ENCODE measurements around the gene GPR162. TPM values are rescaled to one million over a fixed set of nuclear protein-coding genes. Genes with fewer than 3 reads are reported as not detected.

GPR162 gene
- polyA plus RNA-seq, 1 donor from 2014 or later, result 82.8 TPM

GRCh38 chr12:6833189-6833890 is 11.7 kb downstream of the GPR162 start:
- H3K4me2 ChIP-seq (ENCODE audit: low read length), result no peak overlapping the region
- peaks cover 17% of the 10 kb centered on the region for H3K79me2 ChIP-seq (replicated peaks; ENCODE audit: insufficient read depth, low read length)
- no peaks in the 10 kb centered on the region for H4K20me1 ChIP-seq (ENCODE audit: insufficient read depth)
- H2AFZ ChIP-seq (ENCODE audit: low read depth, low read length), result no peak overlapping the region
- no peaks in the 10 kb centered on the region for H3F3A ChIP-seq (ENCODE audit: insufficient read depth, low read length, poor library complexity, severe bottlenecking)
- no peaks in the 10 kb centered on the region for H3K9me2 ChIP-seq (ENCODE audit: insufficient read depth, low read length)
- TF ChIP-seq REST (IDR thresholded peaks at IDR 0.05; ENCODE audit: borderline replicate concordance) (no peak), EP300 (conservative IDR thresholded peaks at IDR 0.05; ENCODE audit: poor library complexity, severe bottlenecking) (no peak), MXI1 (conservative IDR thresholded peaks at IDR 0.05; ENCODE audit: poor library complexity, severe bottlenecking) (no peak), SMC3 (conservative IDR thresholded peaks at IDR 0.05; ENCODE audit: poor library complexity) (no peak), RAD21 (conservative IDR thresholded peaks at IDR 0.05) (no peak), POLR2AphosphoS5 (IDR thresholded peaks at IDR 0.05) (no peak), CTCF (IDR thresholded peaks at IDR 0.05; ENCODE audit: poor library complexity, severe bottlenecking) (no peak), TAF1 (IDR thresholded peaks at IDR 0.05; ENCODE audit: low read depth) (no peak), EZH2 (IDR thresholded peaks at IDR 0.05; ENCODE audit: borderline replicate concordance, insufficient read depth, low read length, poor library complexity, severe bottlenecking) (no peak)
- no peaks in the 10 kb centered on the region for H3K36me3 ChIP-seq (ENCODE audit: insufficient read depth, low read length)
- H3K27ac ChIP-seq (ENCODE audit: low read length), result no peak overlapping the region
- no peak overlapping the region for H3K4me3 ChIP-seq (ENCODE audit: low read length)
- H3K9ac ChIP-seq (ENCODE audit: low read length), result no peak overlapping the region
- H3K9me3 ChIP-seq (ENCODE audit: low read length), result no peaks in the 10 kb centered on the region
- no peaks in the 10 kb centered on the region for H3K27me3 ChIP-seq (ENCODE audit: insufficient read depth, low read depth, low read length)

GRCh38 chr12:6834254-6834653 is 12.6 kb downstream of the GPR162 start:
- H3K4me3 ChIP-seq (ENCODE audit: low read length), result no peak overlapping the region
- H3K27me3 ChIP-seq (ENCODE audit: insufficient read depth, low read depth, low read length), result no peaks in the 10 kb centered on the region
- H3K27ac ChIP-seq (ENCODE audit: low read length), result no peak overlapping the region
- H3K9ac ChIP-seq (ENCODE audit: low read length), result no peak overlapping the region
- H3F3A ChIP-seq (ENCODE audit: insufficient read depth, low read length, poor library complexity, severe bottlenecking), result no peaks in the 10 kb centered on the region
- H4K20me1 ChIP-seq (ENCODE audit: insufficient read depth), result no peaks in the 10 kb centered on the region
- no peak overlapping the region for H2AFZ ChIP-seq (ENCODE audit: low read depth, low read length)
- H3K36me3 ChIP-seq (ENCODE audit: insufficient read depth, low read length), result no peaks in the 10 kb centered on the region
- no peak overlapping the region for H3K4me2 ChIP-seq (ENCODE audit: low read length)
- H3K79me2 ChIP-seq (replicated peaks; ENCODE audit: insufficient read depth, low read length), result peaks cover 16% of the 10 kb centered on the region
- no peaks in the 10 kb centered on the region for H3K9me2 ChIP-seq (ENCODE audit: insufficient read depth, low read length)
- H3K9me3 ChIP-seq (ENCODE audit: low read length), result no peaks in the 10 kb centered on the region
- TF ChIP-seq EZH2 (IDR thresholded peaks at IDR 0.05; ENCODE audit: borderline replicate concordance, insufficient read depth, low read length, poor library complexity, severe bottlenecking), result no peak
- TF ChIP-seq EP300 (conservative IDR thresholded peaks at IDR 0.05; ENCODE audit: poor library complexity, severe bottlenecking), result no peak
- no peak for TF ChIP-seq REST (IDR thresholded peaks at IDR 0.05; ENCODE audit: borderline replicate concordance)
- no peak for TF ChIP-seq RAD21 (conservative IDR thresholded peaks at IDR 0.05)
- no peak for TF ChIP-seq POLR2AphosphoS5 (IDR thresholded peaks at IDR 0.05)
- no peak for TF ChIP-seq TAF1 (IDR thresholded peaks at IDR 0.05; ENCODE audit: low read depth)
- TF ChIP-seq CTCF (IDR thresholded peaks at IDR 0.05; ENCODE audit: poor library complexity, severe bottlenecking), result no peak
- TF ChIP-seq SMC3 (conservative IDR thresholded peaks at IDR 0.05; ENCODE audit: poor library complexity), result no peak

Measured in neural cell (in vitro differentiated cells).